Measurements from ENCODE around the gene ATXN3.

The ATXN3 gene

GRCh38 chr14:92041203-92041602, 65.2 kb downstream of the ATXN3 start:
- H3K9me3 ChIP-seq (ENCODE audit: control insufficient read depth, insufficient read depth, low read depth, low read length): no peaks in the 10 kb centered on the region
- POLR2A ChIA-PET: interaction anchor here (1.0 kb wide), 1 partner anchor 81 kb away, joined by 3 read pairs; the partner anchor contains the start of genes CPSF2 and NDUFB1
- peaks cover 0 to 4% of the 10 kb centered on the region in 2 experiments; a peak in 1 of 3 replicates for H3K36me3 ChIP-seq (ENCODE audit: control insufficient read depth in 2 of 2, insufficient read depth in 1 of 2, low read length in 2 of 2)
- H3K27ac ChIP-seq (ENCODE audit: extremely low read depth, low read depth, low read length): 0 out of 2 replicates have a peak overlapping the region, but pooled peaks have one; percentile 97
- H3K4me3 ChIP-seq (ENCODE audit: low read depth, low read length): no peak overlapping the region
- CTCF ChIA-PET: no interaction called here
- no peak for TF ChIP-seq ZNF571 (tag by site-specific recombination; IDR thresholded peaks at IDR 0.05)
- TF ChIP-seq ZNF768 (tag by site-specific recombination; IDR thresholded peaks at IDR 0.05): no peak
- TF ChIP-seq REST (tag by site-specific recombination; IDR thresholded peaks at IDR 0.05): no peak
- no peak for TF ChIP-seq SP3 (tag by site-specific recombination; IDR thresholded peaks at IDR 0.05)
- no peak for TF ChIP-seq ZSCAN30 (tag by site-specific recombination; IDR thresholded peaks at IDR 0.05)
- peaks cover 10% of the 10 kb centered on the region; the same call in 1 of the 2 replicates for H3K4me1 ChIP-seq (ENCODE audit: control insufficient read depth, insufficient read depth, low read length)

- Histone ChIP-seq H3K27ac (ENCODE audit: extremely low read depth, low read depth, low read length) (peak overlapping the region; percentile 97), H3K4me1 (ENCODE audit: control insufficient read depth, insufficient read depth, low read length) (peaks cover 12% of the 10 kb centered on the region; the same call in 1 of the 2 replicates), H3K9me3 (ENCODE audit: control insufficient read depth, insufficient read depth, low read depth, low read length) (no peaks in the 10 kb centered on the region), H3K4me3 (ENCODE audit: low read depth, low read length) (peak overlapping the region; percentile 82), H3K36me3 (ENCODE audit: control insufficient read depth in 2 of 2, insufficient read depth in 1 of 2, low read length in 2 of 2) (peaks cover 2 to 4% of the 10 kb centered on the region in 2 experiments; a peak in 2 of 3 replicates)
- CTCF ChIA-PET: no interaction called here
- POLR2A ChIA-PET: interaction anchor here (0.5 to 2.1 kb wide), 7 partner anchors 33 to 708 kb away, joined by 3 to 26 read pairs (median 3); partner anchors contain the start of genes ATXN3, CPSF2, LGMN and NDUFB1
- TF ChIP-seq ZNF830 (tag by site-specific recombination; IDR thresholded peaks at IDR 0.05; ENCODE audit: low read depth) (no peak), ZNF202 (tag by site-specific recombination; IDR thresholded peaks at IDR 0.05; ENCODE audit: borderline replicate concordance) (no peak), ZFP37 (tag by site-specific recombination; IDR thresholded peaks at IDR 0.05) (no peak), ZNF600 (tag by site-specific recombination; IDR thresholded peaks at IDR 0.05) (0 out of 2 replicates have a peak, but pooled peaks have one; percentile 9), ZNF335 (tag by site-specific recombination; conservative IDR thresholded peaks at IDR 0.05) (peak; percentile 66), ZBTB6 (tag by site-specific recombination; IDR thresholded peaks at IDR 0.05) (no peak), ZNF426 (tag by site-specific recombination; IDR thresholded peaks at IDR 0.05) (no peak), ZBTB17 (tag by site-specific recombination; IDR thresholded peaks at IDR 0.05) (peak; percentile 8; the same call in 1 of the 2 replicates), ZSCAN18 (tag by site-specific recombination; IDR thresholded peaks at IDR 0.05) (no peak), GFI1B (tag by site-specific recombination; IDR thresholded peaks at IDR 0.05) (no peak), ZBTB11 (tag by site-specific recombination; conservative IDR thresholded peaks at IDR 0.05; ENCODE audit: low read depth) (peak; percentile 59), ZNF629 (tag by site-specific recombination; IDR thresholded peaks at IDR 0.05) (peak; percentile 26; the same call in 1 of the 2 replicates), ZNF48 (tag by site-specific recombination; IDR thresholded peaks at IDR 0.05) (no peak), CTCF (tag by site-specific recombination; IDR thresholded peaks at IDR 0.05) (no peak), ZNF692 (tag by site-specific recombination; IDR thresholded peaks at IDR 0.05) (no peak)
Observed at GRCh38 chr14:92040431-92041051, 65.8 kb downstream of the ATXN3 start.
